Astrocyte (in vitro differentiated cells and primary cell): ENCODE measurements around the gene ZDHHC11. TPM values are rescaled to one million over a fixed set of nuclear protein-coding genes. Genes with fewer than 3 reads are reported as not detected.

Experiments
- DNase-seq: peaks from one replicate; pipeline ENCODE4 v3.0.0-alpha.2; 2010; ENCODE audit warnings: low read depth
- FAIRE-seq: peaks from 2 replicates; lab custom pipeline; 2011; peaks lifted over from hg19 to GRCh38; lab: Jason Lieb, UNC
- H2AFZ ChIP-seq: 2 replicates; pipeline ENCODE4 v1.6.0; 2012; ENCODE audit warnings: low read depth, low read length, inconsistent platforms
- H3K27ac ChIP-seq: 2 replicates; pipeline ENCODE4 v1.5.1; 2011; ENCODE audit warnings: low read depth, low read length, inconsistent platforms
- H3K27me3 ChIP-seq: 2 replicates; pipeline ENCODE4 v1.6.0; 2011; ENCODE audit warnings: low read length, inconsistent platforms; ENCODE audit not compliant: insufficient read depth
- H3K36me3 ChIP-seq: 2 replicates; pipeline ENCODE4 v1.5.1; 2011; ENCODE audit warnings: low read length, inconsistent platforms; ENCODE audit not compliant: insufficient read depth
- H3K4me1 ChIP-seq: 2 replicates; pipeline ENCODE4 v1.5.1; 2011; ENCODE audit warnings: low read length, inconsistent platforms; ENCODE audit not compliant: insufficient read depth
- H3K4me2 ChIP-seq: 2 replicates; pipeline ENCODE4 v1.6.0; 2012; ENCODE audit warnings: low read length, inconsistent platforms
- H3K4me3 ChIP-seq: 2 replicates; pipeline ENCODE4 v1.5.1; 2011; ENCODE audit warnings: low read depth, mild to moderate bottlenecking, low read length, inconsistent platforms; ENCODE audit not compliant: insufficient read depth
- H3K79me2 ChIP-seq: 2 replicates; pipeline ENCODE4 v1.6.0; 2012; ENCODE audit warnings: mild to moderate bottlenecking, low read length, inconsistent platforms; ENCODE audit not compliant: insufficient read depth
- H3K9ac ChIP-seq: 2 replicates; pipeline ENCODE4 v1.6.0; 2012; ENCODE audit warnings: mild to moderate bottlenecking, low read length, inconsistent platforms
- H3K9me3 ChIP-seq: 2 replicates; pipeline ENCODE4 v1.5.1; 2012; ENCODE audit warnings: low read depth, mild to moderate bottlenecking, low read length, inconsistent platforms; ENCODE audit not compliant: insufficient read depth
- H4K20me1 ChIP-seq: 2 replicates; pipeline ENCODE4 v1.6.0; 2012; ENCODE audit warnings: low read length, inconsistent platforms; ENCODE audit not compliant: insufficient read depth
- H3K27ac Mint-ChIP-seq: one replicate; pipeline ENCODE4 v1.8.0; 2021; ENCODE audit warnings: mild to moderate bottlenecking, mixed read lengths; ENCODE audit not compliant: unreplicated experiment
- H3K27me3 Mint-ChIP-seq: one replicate; pipeline ENCODE4 v1.8.0; 2021; ENCODE audit warnings: low read depth, mixed read lengths; ENCODE audit not compliant: unreplicated experiment
- H3K36me3 Mint-ChIP-seq: one replicate; pipeline ENCODE4 v1.8.0; 2021; ENCODE audit warnings: low read depth, mixed read lengths; ENCODE audit not compliant: unreplicated experiment
- H3K4me1 Mint-ChIP-seq: one replicate; pipeline ENCODE4 v1.8.0; 2021; ENCODE audit warnings: low read depth, mixed read lengths; ENCODE audit not compliant: unreplicated experiment
- H3K4me3 Mint-ChIP-seq: one replicate; pipeline ENCODE4 v1.8.0; 2021; ENCODE audit warnings: mild to moderate bottlenecking, moderate library complexity, mixed read lengths; ENCODE audit not compliant: unreplicated experiment
- H3K9me3 Mint-ChIP-seq: one replicate; pipeline ENCODE4 v1.8.0; 2021; ENCODE audit warnings: mild to moderate bottlenecking, mixed read lengths; ENCODE audit not compliant: unreplicated experiment
- CTCF ChIP-seq: IDR thresholded peaks from 2 replicates; pipeline ENCODE4 v1.5.1; 2011; ENCODE audit warnings: low read depth, mild to moderate bottlenecking, inconsistent platforms, low read length, moderate library complexity; ENCODE audit not compliant: insufficient read depth
- EZH2 ChIP-seq: IDR thresholded peaks from 2 replicates; pipeline ENCODE4 v1.6.1; 2012; ENCODE audit warnings: mild to moderate bottlenecking, low read length, inconsistent platforms; ENCODE audit not compliant: insufficient read depth
- total RNA-seq: library from RNA; stranded (reverse); gene quantifications from 2 replicates; pipeline ENCODE4 v1.2.1, GENCODE V29; 2021

The ZDHHC11 gene
- total RNA-seq, 1 donor from 2014 or later, result 15.9 TPM

DNA sequence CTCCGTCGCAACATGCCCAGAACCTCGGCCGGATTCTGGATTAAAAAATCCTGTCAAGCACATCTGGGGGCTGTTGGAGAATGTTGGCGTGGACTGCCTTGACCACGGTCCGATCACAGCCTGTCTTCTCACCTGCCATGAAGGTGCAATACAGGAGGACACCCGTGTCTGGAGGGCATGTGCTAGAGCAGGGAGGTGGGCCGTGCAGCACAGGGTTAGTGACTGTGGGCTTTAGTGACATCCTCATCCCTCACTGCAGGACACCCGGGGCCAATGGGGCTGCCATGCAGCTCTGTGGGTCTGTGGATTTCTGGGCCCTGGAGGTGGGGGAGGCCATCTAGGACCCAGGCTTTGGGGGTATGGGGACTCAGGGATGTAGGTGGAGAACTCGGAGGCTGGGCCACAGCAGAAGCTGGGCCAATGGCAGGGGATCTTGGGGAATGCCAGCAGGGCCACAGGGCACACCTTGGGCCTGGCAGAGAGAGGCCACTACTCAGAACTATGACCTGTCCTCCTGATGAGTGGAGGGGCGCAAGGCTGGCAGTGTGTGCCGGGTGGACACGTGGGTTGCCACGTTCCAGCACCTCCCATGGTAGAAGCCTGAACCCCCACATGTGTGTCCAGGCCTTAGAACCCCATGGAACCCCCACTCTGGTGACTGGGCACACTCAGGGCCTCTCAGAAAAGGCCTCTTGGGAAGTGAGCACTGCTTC lies 89.6 kb downstream of the ZDHHC11 start:
- H3K9me3 ChIP-seq, result no peaks in the 10 kb centered on the region
- peaks cover 9% of the 10 kb centered on the region for H3K36me3 Mint-ChIP-seq
- peaks cover 10% of the 10 kb centered on the region for H3K9me3 Mint-ChIP-seq
- no peak overlapping the region for H3K27ac ChIP-seq
- TF ChIP-seq EZH2 (no peak), CTCF (no peak)
- DNase-seq (no peak), FAIRE-seq (no peak)
- no peak overlapping the region for H2AFZ ChIP-seq
- H3K27me3 Mint-ChIP-seq, result peaks cover 30% of the 10 kb centered on the region
- no peak overlapping the region for H3K4me3 ChIP-seq
- no peaks in the 10 kb centered on the region for H3K4me1 Mint-ChIP-seq
- H3K4me1 ChIP-seq, result no peaks in the 10 kb centered on the region
- no peak overlapping the region for H3K4me2 ChIP-seq
- H3K36me3 ChIP-seq, result no peaks in the 10 kb centered on the region
- H3K27me3 ChIP-seq, result peaks cover 4% of the 10 kb centered on the region
- H3K79me2 ChIP-seq, result no peaks in the 10 kb centered on the region
- no peak overlapping the region for H3K4me3 Mint-ChIP-seq
- no peak overlapping the region for H3K9ac ChIP-seq
- no peaks in the 10 kb centered on the region for H4K20me1 ChIP-seq
- H3K27ac Mint-ChIP-seq, result no peak overlapping the region

- Histone ChIP-seq H3K27ac (no peak overlapping the region), H3K36me3 (no peaks in the 10 kb centered on the region), H3K4me3 (no peak overlapping the region), H3K27me3 (peaks cover 4% of the 10 kb centered on the region), H2AFZ (no peak overlapping the region), H3K79me2 (no peaks in the 10 kb centered on the region), H3K4me2 (no peak overlapping the region), H3K9ac (no peak overlapping the region), H3K4me1 (no peaks in the 10 kb centered on the region), H4K20me1 (no peaks in the 10 kb centered on the region), H3K9me3 (no peaks in the 10 kb centered on the region)
- FAIRE-seq (no peak), DNase-seq (no peak)
- no peaks in the 10 kb centered on the region for H3K4me1 Mint-ChIP-seq
- H3K36me3 Mint-ChIP-seq, result peaks cover 4% of the 10 kb centered on the region
- H3K27me3 Mint-ChIP-seq, result peaks cover 27% of the 10 kb centered on the region
- H3K4me3 Mint-ChIP-seq, result no peak overlapping the region
- TF ChIP-seq EZH2, result no peak
- H3K9me3 Mint-ChIP-seq, result peaks cover 4% of the 10 kb centered on the region
- H3K27ac Mint-ChIP-seq, result no peak overlapping the region
Measured at GRCh38 chr5:760363-761058, 90.3 kb downstream of the ZDHHC11 start.

- no peak overlapping the region for H3K4me2 ChIP-seq
- DNase-seq (no peak), FAIRE-seq (no peak)
- no peak overlapping the region for H3K27ac Mint-ChIP-seq
- no peak overlapping the region for H3K27ac ChIP-seq
- H3K9ac ChIP-seq, result no peak overlapping the region
- H3K4me1 Mint-ChIP-seq, result no peaks in the 10 kb centered on the region
- no peaks in the 10 kb centered on the region for H3K4me1 ChIP-seq
- TF ChIP-seq EZH2 (no peak), CTCF (no peak)
- H3K4me3 ChIP-seq, result no peak overlapping the region
- H2AFZ ChIP-seq, result no peak overlapping the region
- H3K9me3 ChIP-seq, result no peaks in the 10 kb centered on the region
- peaks cover 4% of the 10 kb centered on the region for H3K27me3 ChIP-seq
- H3K27me3 Mint-ChIP-seq, result peaks cover 24% of the 10 kb centered on the region
- no peak overlapping the region for H3K4me3 Mint-ChIP-seq
- H3K79me2 ChIP-seq, result no peaks in the 10 kb centered on the region
- H3K36me3 ChIP-seq, result no peaks in the 10 kb centered on the region
- H3K36me3 Mint-ChIP-seq, result peaks cover 3% of the 10 kb centered on the region
- no peaks in the 10 kb centered on the region for H4K20me1 ChIP-seq
- H3K9me3 Mint-ChIP-seq, result no peaks in the 10 kb centered on the region
Measured at GRCh38 chr5:759781-760362, 90.9 kb downstream of the ZDHHC11 start.
